CD4-positive, alpha-beta T cell treated with Interferon alpha-2 for 1 hour (primary cell): Measurements from ENCODE around the gene ADAMTS18.
"Not testable (repeated sequence)": the region's sequence is repeated elsewhere in the genome, so short reads cannot be mapped to it uniquely, and the experiment has no call there.

Experiments
- DNase-seq, 2 donors: peaks; one replicate each; pipeline ENCODE4 v3.0.0-alpha.2; 2020 to 2022

Gene ADAMTS18

GRCh38 chr16:77324729-77325128 lies 110.1 kb downstream of the ADAMTS18 start:
- DNase-seq = no peak

GRCh38 chr16:77323695-77324094 lies 111.1 kb downstream of the ADAMTS18 start:
- DNase-seq = no peak

GRCh38 chr16:77322757-77323156 lies 112.1 kb downstream of the ADAMTS18 start:
- no peak for DNase-seq

GRCh38 chr16:77317059-77317458 lies 117.8 kb downstream of the ADAMTS18 start:
- DNase-seq = no peak

GRCh38 chr16:77310877-77311276 lies 124.0 kb downstream of the ADAMTS18 start:
- DNase-seq = no peak

GRCh38 chr16:77308163-77308561 lies 126.7 kb downstream of the ADAMTS18 start:
- DNase-seq = no peak

- DNase-seq = no peak
Observed at GRCh38 chr16:77307426-77308162, 127.2 kb downstream of the ADAMTS18 start.

- DNase-seq = no peak
Observed at GRCh38 chr16:77306075-77306474, 128.8 kb downstream of the ADAMTS18 start.

- DNase-seq = no peak
Observed at GRCh38 chr16:77304877-77305276, 130.0 kb downstream of the ADAMTS18 start.

- DNase-seq = no peak
Observed at GRCh38 chr16:77304134-77304533, 130.7 kb downstream of the ADAMTS18 start.

- no peak for DNase-seq
Observed at GRCh38 chr16:77302674-77303073, 132.2 kb downstream of the ADAMTS18 start.

GRCh38 chr16:77302249-77302648 lies 132.6 kb downstream of the ADAMTS18 start:
- DNase-seq = no peak

- no peak for DNase-seq
Observed at GRCh38 chr16:77300256-77300655, 134.6 kb downstream of the ADAMTS18 start.

GRCh38 chr16:77299395-77299794 lies 135.4 kb downstream of the ADAMTS18 start:
- no peak for DNase-seq

- DNase-seq = no peak
Observed at GRCh38 chr16:77298418-77299360, 136.1 kb downstream of the ADAMTS18 start.

- DNase-seq = no peak
Observed at GRCh38 chr16:77297996-77298395, 136.8 kb downstream of the ADAMTS18 start.

- no peak for DNase-seq
Observed at GRCh38 chr16:77295896-77296295, 138.9 kb downstream of the ADAMTS18 start.

- DNase-seq = no peak
Observed at GRCh38 chr16:77290451-77291115, 144.3 kb downstream of the ADAMTS18 start.

- no peak for DNase-seq
Observed at GRCh38 chr16:77289331-77289809, 145.5 kb downstream of the ADAMTS18 start.

- no peak for DNase-seq
Observed at GRCh38 chr16:77288222-77288621, 146.6 kb downstream of the ADAMTS18 start.

- DNase-seq = no peak
Observed at GRCh38 chr16:77285676-77286075, 149.2 kb downstream of the ADAMTS18 start.

GRCh38 chr16:77282345-77282744 lies 152.5 kb downstream of the ADAMTS18 start:
- DNase-seq = no peak

GRCh38 chr16:77279316-77279715 lies 155.5 kb downstream of the ADAMTS18 start:
- not testable (repeated sequence) for DNase-seq
